Naive thymus-derived CD4-positive, alpha-beta T cell (primary cell): ENCODE data around the gene MDM2. TPM values are rescaled to one million over a fixed set of nuclear protein-coding genes. Genes with fewer than 3 reads are reported as not detected.
A peak's percentile ranks its signal among the peaks of the same experiment; 100 is the strongest.

Experiments
- ATAC-seq: fragments of 150-1000 bp; cut with Tn5 transposase; 2 replicates; pipeline ENCODE4 v1.10.0; 2021; ENCODE audit warnings: mild to moderate bottlenecking, moderate library complexity
- CTCF ChIA-PET: fragments of 350-600 bp; sonication (Branson Sonifier 250); formaldehyde crosslinking; loops from one replicate; lab custom pipeline; 2021; ENCODE audit warnings: antibody characterized with exemption; lab: Charles Lee
- POLR2A ChIA-PET: fragments of 350-600 bp; sonication (Branson Sonifier 250); formaldehyde crosslinking; loops from one replicate; lab custom pipeline; 2021; ENCODE audit warnings: antibody characterized with exemption, inconsistent platforms; lab: Charles Lee
- DNase-seq, 9 donors: peaks; one replicate each; pipeline versions ENCODE4 v3.0.0 to v3.0.0-alpha.2; 2020 to 2022; ENCODE audit warnings: mixed read lengths in 1 of 9
- H3K27ac ChIP-seq: one replicate; pipeline ENCODE4 v1.7.0; 2013; ENCODE audit warnings: mild to moderate bottlenecking, low read depth, low read length, moderate library complexity
- H3K27me3 ChIP-seq, 2 donors: one replicate each; pipeline ENCODE4 v1.7.0; 2013; ENCODE audit warnings: low read length in 2 of 2, mild to moderate bottlenecking in 2 of 2, moderate library complexity in 2 of 2; ENCODE audit not compliant: control insufficient read depth in 2 of 2, insufficient read depth in 2 of 2
- H3K36me3 ChIP-seq, 3 experiments: 1 replicate in 2 of 3; 2 replicates in 1 of 3; pipeline ENCODE4 v1.7.0; 2013; ENCODE audit warnings: low read length in 3 of 3, mild to moderate bottlenecking in 3 of 3, moderate library complexity in 1 of 3; ENCODE audit not compliant: insufficient read depth in 3 of 3, control insufficient read depth in 2 of 3
- H3K4me1 ChIP-seq, 2 donors: one replicate each; pipeline ENCODE4 v1.7.0; 2013; ENCODE audit warnings: low read length in 2 of 2, mild to moderate bottlenecking in 2 of 2, moderate library complexity in 1 of 2; ENCODE audit not compliant: control insufficient read depth in 2 of 2, insufficient read depth in 2 of 2
- H3K4me3 ChIP-seq: 2 replicates; pipeline ENCODE4 v1.7.0; 2013; ENCODE audit warnings: mild to moderate bottlenecking, low read length
- H3K9me3 ChIP-seq, 3 experiments: 1 replicate in 2 of 3; 2 replicates in 1 of 3; pipeline ENCODE4 v1.7.0; 2013; ENCODE audit warnings: low read length in 3 of 3; ENCODE audit not compliant: control insufficient read depth in 2 of 3
- H3K27ac Mint-ChIP-seq, 9 donors: one replicate each; pipeline ENCODE4 v1.8.0; 2020 to 2022; ENCODE audit warnings: mixed read lengths in 9 of 9, mild to moderate bottlenecking in 8 of 9, moderate library complexity in 5 of 9, inconsistent platforms in 2 of 9
- H3K27me3 Mint-ChIP-seq, 5 donors: one replicate each; pipeline ENCODE4 v1.8.0; 2021 to 2022; ENCODE audit warnings: mixed read lengths in 5 of 5, mild to moderate bottlenecking in 1 of 5
- H3K36me3 Mint-ChIP-seq, 5 donors: one replicate each; pipeline ENCODE4 v1.8.0; 2020 to 2022; ENCODE audit warnings: mixed read lengths in 5 of 5, mild to moderate bottlenecking in 3 of 5, inconsistent platforms in 1 of 5
- H3K4me1 Mint-ChIP-seq, 7 donors: one replicate each; pipeline ENCODE4 v1.8.0; 2020 to 2022; ENCODE audit warnings: mixed read lengths in 7 of 7, mild to moderate bottlenecking in 3 of 7, inconsistent platforms in 1 of 7
- H3K4me3 Mint-ChIP-seq, 10 donors: one replicate each; pipeline ENCODE4 v1.8.0; 2020 to 2022; ENCODE audit warnings: mild to moderate bottlenecking in 10 of 10, mixed read lengths in 10 of 10, moderate library complexity in 6 of 10, inconsistent platforms in 2 of 10
- H3K9me3 Mint-ChIP-seq, 11 donors: one replicate each; pipeline ENCODE4 v1.8.0; 2020 to 2022; ENCODE audit warnings: mixed read lengths in 11 of 11, mild to moderate bottlenecking in 4 of 11, inconsistent platforms in 1 of 11, moderate library complexity in 1 of 11
- intact Hi-C, 2 donors: fragments of 100-400 bp; cut with micrococcal nuclease; formaldehyde crosslinking; loops; one replicate each; pipeline ENCODE4 v1.15.1; 2023
- polyA plus RNA-seq, 2 donors: library from polyadenylated mRNA; unstranded; fragments of 300-500 nt; fragmentation: Illumina TruSeq; gene quantifications; one replicate each; pipeline ENCODE4 v1.2.3, GENCODE V29; 2021
- total RNA-seq, 6 experiments: library from RNA in 5 of 6; stranded (reverse) in 5 of 6; gene quantifications; 1 replicate in 5 of 6; 2 replicates in 1 of 6; pipeline ENCODE4 v1.2.3 and lab custom pipeline; 2021 to 2026

The MDM2 gene
- total RNA-seq (100 to 1,000 TPM in 1 of 5 experiments, 10 to 100 TPM in 4; 77.8 to 271 (median 80.8) TPM), polyA plus RNA-seq (10 to 100 TPM; 14.5 to 23.9 TPM), total RNA-seq (lab: John Stamatoyannopoulos, UW) (80.4 reads per million, percentile 80 among the genes with 10 or more reads in this experiment)

DNA sequence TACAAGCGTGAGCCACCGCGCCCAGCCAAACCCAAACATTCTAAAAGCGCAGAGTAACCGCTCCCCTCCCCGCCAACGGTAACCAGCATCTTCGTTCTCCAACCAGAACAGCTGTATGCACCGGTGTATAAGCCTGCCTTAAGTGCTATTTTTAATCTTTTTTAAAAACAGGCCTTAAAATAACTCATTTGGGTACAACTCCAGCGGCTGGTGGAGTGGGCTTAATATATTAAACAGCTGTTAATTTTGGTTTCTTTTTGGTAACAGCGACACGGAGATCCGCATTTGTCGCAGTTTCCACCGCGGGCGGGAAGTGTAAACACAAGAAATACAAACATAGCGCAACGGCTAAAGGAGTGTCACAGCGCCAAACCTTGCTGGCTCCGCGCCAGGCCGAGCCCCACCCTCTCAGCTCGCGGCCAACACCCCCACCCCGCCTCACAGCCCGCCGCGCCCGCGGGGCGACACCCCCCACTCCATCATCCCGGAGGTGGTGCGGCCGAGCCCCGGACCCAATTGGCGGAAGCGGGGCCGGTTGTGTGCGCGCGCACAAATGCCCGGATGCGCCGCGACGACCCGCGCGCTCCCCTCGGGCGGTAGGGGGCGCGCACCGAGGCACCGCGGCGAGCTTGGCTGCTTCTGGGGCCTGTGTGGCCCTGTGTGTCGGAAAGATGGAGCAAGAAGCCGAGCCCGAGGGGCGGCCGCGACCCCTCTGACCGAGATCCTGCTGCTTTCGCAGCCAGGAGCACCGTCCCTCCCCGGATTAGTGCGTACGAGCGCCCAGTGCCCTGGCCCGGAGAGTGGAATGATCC, at the start of gene MDM2:
TSS of gene MDM2 (plus strand) at position 602 of the 812 bp plus-strand sequence. CDS start 301 bp downstream, outside the sequence.
- Histone ChIP-seq H3K9me3 (no peaks in the 10 kb centered on the region), H3K4me3 (peak within 1 kb of the TSS; percentile 79), H3K4me1 (peaks cover 3 to 13% of the 10 kb centered on the region in 2 donors), H3K27ac (peak within 1 kb of the TSS; percentile 96), H3K36me3 (peaks cover 0 to 13% (median 0%) of the 10 kb centered on the region in 3 experiments), H3K27me3 (no peaks in the 10 kb centered on the region)
- intact Hi-C loops, result loop anchor here (1.0 to 5.0 kb wide), 23 partner anchors 23 to 1538 kb away; partner anchors contain the start of genes CAND1 (in 2 of the 2), CPM (in 2 of the 2), CPSF6 (in 2 of the 2) and MDM1 (in 2 of the 2)
- peaks cover 0 to 28% (median 12%) of the 10 kb centered on the region in 5 donors for H3K36me3 Mint-ChIP-seq
- ATAC-seq (peak; percentile 97), DNase-seq (peak; percentile 94 to 98 (median 96))
- no peaks in the 10 kb centered on the region for H3K9me3 Mint-ChIP-seq
- no peaks in the 10 kb centered on the region for H3K27me3 Mint-ChIP-seq
- peak within 1 kb of the TSS; percentile 87 to 100 (median 96) for H3K4me3 Mint-ChIP-seq
- ChIA-PET CTCF (interaction anchor here (0.5 to 3.0 kb wide), 10 partner anchors 8 to 559 kb away, joined by 3 to 10 read pairs (median 4); partner anchors contain the start of genes MDM1 and SLC35E3), POLR2A (interaction anchor here (0.5 to 3.2 kb wide), 26 partner anchors 10 to 1539 kb away, joined by 3 to 55 read pairs (median 5); partner anchors contain the start of genes CAND1, MDM1, NUP107 and RAP1B)
- peak within 1 kb of the TSS; percentile 96 to 100 (median 97) for H3K27ac Mint-ChIP-seq
- H3K4me1 Mint-ChIP-seq, result peaks cover 6 to 47% (median 29%) of the 10 kb centered on the region in 7 donors

DNA sequence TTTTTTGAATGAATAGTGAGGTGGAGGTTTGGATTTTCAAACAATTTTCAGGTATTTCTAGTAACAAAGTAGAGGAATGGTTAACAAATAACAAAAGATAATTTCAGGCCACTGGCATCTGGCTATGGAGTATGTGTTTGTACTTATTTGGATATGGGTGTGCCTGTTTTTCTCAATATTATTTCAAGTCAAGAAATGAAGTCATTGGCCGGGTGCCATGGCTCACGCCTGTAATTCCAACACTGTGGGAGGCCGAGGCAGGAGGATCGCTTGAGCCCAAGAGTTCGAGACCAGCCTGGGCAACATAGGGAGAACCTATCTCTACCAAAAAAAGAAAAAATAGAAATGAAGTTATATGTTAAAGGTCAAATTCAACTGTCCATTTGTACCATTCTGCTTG, 48.1 kb upstream of the MDM2 start:
- ChIA-PET CTCF (no interaction called here), POLR2A (interaction anchor here (0.9 kb wide), 1 partner anchor 48 kb away, joined by 3 read pairs; no protein-coding TSS in a partner anchor)
- H3K27me3 ChIP-seq, result no peaks in the 10 kb centered on the region
- no peak for DNase-seq
- Mint-ChIP-seq H3K27me3 (no peaks in the 10 kb centered on the region), H3K27ac (no peak overlapping the region), H3K9me3 (no peaks in the 10 kb centered on the region), H3K4me1 (peaks cover 0 to 11% (median 3%) of the 10 kb centered on the region in 7 donors), H3K4me3 (no peak overlapping the region), H3K36me3 (peaks cover 8 to 67% (median 32%) of the 10 kb centered on the region in 5 donors)
- no peak overlapping the region for H3K27ac ChIP-seq
- intact Hi-C loops, result no loop called here
- peaks cover 0 to 37% (median 0%) of the 10 kb centered on the region in 3 experiments for H3K36me3 ChIP-seq
- ATAC-seq, result no peak
- no peak overlapping the region for H3K4me3 ChIP-seq
- no peaks in the 10 kb centered on the region for H3K9me3 ChIP-seq
- H3K4me1 ChIP-seq, result no peaks in the 10 kb centered on the region

DNA sequence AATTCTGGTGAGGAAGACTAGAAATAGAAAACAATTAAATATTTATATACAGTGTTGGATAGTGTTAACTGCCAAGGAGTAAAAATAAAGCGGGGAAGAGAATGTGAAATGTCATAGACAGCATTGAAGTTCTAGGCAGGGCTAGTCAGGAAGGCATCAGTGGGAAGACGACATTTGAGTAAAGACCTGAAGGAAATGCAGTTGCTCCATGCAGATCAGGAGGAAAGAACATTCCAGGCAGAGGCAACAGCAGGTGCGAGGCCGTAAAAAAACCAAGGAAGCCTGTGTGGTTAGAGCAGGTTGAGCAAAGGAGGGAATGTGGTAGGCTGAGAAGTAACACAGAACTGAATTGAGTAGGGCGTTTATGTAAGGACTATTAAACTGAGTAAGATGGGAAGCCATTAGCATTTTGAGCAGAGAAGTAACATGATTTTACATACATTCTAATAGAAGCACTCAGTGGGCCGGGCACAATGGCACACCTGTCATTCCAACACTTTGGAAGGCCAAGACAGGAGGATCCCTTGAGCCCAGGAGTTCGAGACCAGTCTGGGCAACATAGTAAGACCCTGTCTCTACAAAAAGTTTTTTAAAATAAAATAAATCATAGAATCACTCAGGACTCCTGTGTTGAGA, 47.1 kb upstream of the MDM2 start:
- Histone ChIP-seq H3K4me1 (no peaks in the 10 kb centered on the region), H3K9me3 (no peaks in the 10 kb centered on the region), H3K27ac (no peak overlapping the region), H3K4me3 (no peak overlapping the region), H3K27me3 (no peaks in the 10 kb centered on the region), H3K36me3 (peaks cover 0 to 26% (median 0%) of the 10 kb centered on the region in 3 experiments)
- ChIA-PET CTCF (no interaction called here), POLR2A (no interaction called here)
- H3K27me3 Mint-ChIP-seq, result no peaks in the 10 kb centered on the region
- no peaks in the 10 kb centered on the region for H3K9me3 Mint-ChIP-seq
- DNase-seq (no peak), ATAC-seq (no peak)
- intact Hi-C loops, result no loop called here
- H3K4me1 Mint-ChIP-seq, result peaks cover 0 to 11% (median 3%) of the 10 kb centered on the region in 7 donors
- no peak overlapping the region for H3K4me3 Mint-ChIP-seq
- peak overlapping the region in 2 of 9 donors; percentile 7 to 18 for H3K27ac Mint-ChIP-seq
- peaks cover 8 to 56% (median 27%) of the 10 kb centered on the region in 5 donors for H3K36me3 Mint-ChIP-seq

DNA sequence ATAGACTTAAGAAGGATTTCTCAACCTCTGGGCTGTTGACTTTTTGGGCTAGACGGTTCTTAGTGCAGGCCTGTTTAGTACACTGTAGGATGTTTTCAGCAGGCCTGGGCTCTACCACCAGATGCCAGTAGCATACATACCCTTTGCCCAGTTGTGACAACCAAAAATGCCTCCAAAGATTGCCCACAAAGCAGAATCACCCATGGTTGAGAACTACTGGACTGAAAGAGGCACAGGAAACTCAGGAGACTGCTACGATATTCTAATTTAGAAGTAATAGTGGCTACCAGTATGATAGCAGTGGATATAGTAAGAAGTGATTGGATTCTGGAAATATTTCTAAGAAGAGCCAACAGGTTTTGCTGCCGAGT, 46.5 kb upstream of the MDM2 start:
- ATAC-seq, result no peak
- intact Hi-C loops, result no loop called here

DNA sequence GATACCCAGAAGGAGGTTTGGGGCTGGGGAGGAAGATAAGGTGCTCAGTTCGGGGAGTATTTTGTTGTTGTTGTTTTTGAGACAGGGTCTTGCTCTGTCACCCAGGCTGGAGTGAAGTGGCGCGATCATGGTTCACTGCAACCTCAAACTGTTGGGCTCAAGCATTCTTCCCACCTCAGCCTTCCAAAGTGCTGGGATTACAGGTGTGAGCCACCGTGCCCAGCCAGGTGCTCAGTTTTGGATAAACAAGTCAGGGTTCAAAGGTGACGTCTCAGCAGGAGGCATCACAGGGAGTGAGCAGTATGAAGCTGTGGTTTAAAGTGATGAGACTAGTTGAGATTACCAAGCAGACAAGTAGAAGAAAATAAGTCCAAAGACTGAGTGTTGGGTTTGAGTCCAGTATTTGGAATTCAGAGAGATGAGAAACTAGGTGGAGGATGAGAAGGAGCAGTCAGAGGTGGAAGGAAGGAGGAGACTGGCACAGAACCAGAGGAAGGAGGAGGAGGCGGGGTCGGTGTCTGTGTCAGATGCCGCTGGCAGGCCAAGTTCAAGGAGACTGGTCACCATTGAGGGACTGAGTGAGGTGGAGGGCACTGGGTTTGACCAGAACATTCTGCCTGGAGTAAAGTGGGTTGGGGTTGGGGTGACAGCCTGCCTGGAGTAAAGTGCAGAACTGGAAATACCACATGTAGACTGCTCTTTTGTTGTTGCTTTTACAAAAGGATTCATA, 45.9 kb upstream of the MDM2 start:
- Histone ChIP-seq H3K36me3 (peaks cover 0 to 27% (median 0%) of the 10 kb centered on the region in 3 experiments), H3K4me1 (no peaks in the 10 kb centered on the region), H3K9me3 (no peaks in the 10 kb centered on the region), H3K27me3 (no peaks in the 10 kb centered on the region), H3K27ac (no peak overlapping the region), H3K4me3 (no peak overlapping the region)
- Mint-ChIP-seq H3K36me3 (peaks cover 8 to 52% (median 29%) of the 10 kb centered on the region in 5 donors), H3K4me3 (no peak overlapping the region), H3K27ac (peak overlapping the region in 5 of 9 donors; percentile 1 to 85 (median 54)), H3K27me3 (no peaks in the 10 kb centered on the region), H3K9me3 (no peaks in the 10 kb centered on the region), H3K4me1 (peaks cover 0 to 11% (median 3%) of the 10 kb centered on the region in 7 donors)
- intact Hi-C loops, result no loop called here
- no peak for DNase-seq
- ATAC-seq, result no peak
- ChIA-PET POLR2A (interaction anchor here (0.7 kb wide), 1 partner anchor 9 kb away, joined by 3 read pairs; no protein-coding TSS in a partner anchor), CTCF (no interaction called here)

More for the DNA sequence above, 46.5 kb upstream of the MDM2 start:
- Mint-ChIP-seq H3K9me3 (no peaks in the 10 kb centered on the region), H3K27ac (peak overlapping the region in 4 of 9 donors; percentile 1 to 76 (median 30)), H3K27me3 (no peaks in the 10 kb centered on the region), H3K4me1 (peaks cover 0 to 11% (median 3%) of the 10 kb centered on the region in 7 donors), H3K4me3 (no peak overlapping the region), H3K36me3 (peaks cover 8 to 51% (median 26%) of the 10 kb centered on the region in 5 donors)
- Histone ChIP-seq H3K4me1 (no peaks in the 10 kb centered on the region), H3K36me3 (peaks cover 0 to 22% (median 0%) of the 10 kb centered on the region in 3 experiments), H3K27ac (no peak overlapping the region), H3K4me3 (no peak overlapping the region), H3K27me3 (no peaks in the 10 kb centered on the region), H3K9me3 (no peaks in the 10 kb centered on the region)
- DNase-seq, result no peak
- ChIA-PET CTCF (no interaction called here), POLR2A (no interaction called here)

DNA sequence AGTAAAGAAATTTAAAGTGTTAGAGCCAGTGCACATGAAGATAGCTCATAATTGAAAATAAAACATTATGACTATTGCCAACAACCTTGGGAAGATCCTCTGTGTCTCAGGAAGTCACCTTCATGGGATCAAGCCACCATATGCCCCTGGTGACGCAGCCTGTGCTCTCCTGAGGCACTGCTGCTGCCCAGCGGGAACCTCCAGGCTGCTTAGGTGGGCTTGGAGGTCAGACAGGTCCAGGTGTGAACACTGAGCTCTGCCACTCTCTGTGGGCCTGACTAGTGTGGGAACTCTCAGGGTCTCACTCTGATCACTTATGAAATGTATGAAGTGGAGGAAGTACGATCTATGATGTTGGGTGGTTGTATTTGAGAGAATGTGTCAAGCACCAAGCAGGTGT, 45.3 kb upstream of the MDM2 start:
- H3K9me3 Mint-ChIP-seq, result no peaks in the 10 kb centered on the region
- no peaks in the 10 kb centered on the region for H3K9me3 ChIP-seq
- ATAC-seq (no peak), DNase-seq (no peak)
- no peak overlapping the region for H3K27ac ChIP-seq
- H3K27me3 ChIP-seq, result no peaks in the 10 kb centered on the region
- POLR2A ChIA-PET, result interaction anchor here (0.7 kb wide), 1 partner anchor 9 kb away, joined by 3 read pairs; no protein-coding TSS in a partner anchor
- H3K4me1 ChIP-seq, result no peaks in the 10 kb centered on the region
- H3K4me3 Mint-ChIP-seq, result no peak overlapping the region
- H3K36me3 ChIP-seq, result peaks cover 0 to 27% (median 0%) of the 10 kb centered on the region in 3 experiments
- intact Hi-C loops, result no loop called here
- H3K4me3 ChIP-seq, result no peak overlapping the region
- H3K27ac Mint-ChIP-seq, result peak overlapping the region in 2 of 9 donors; percentile 32 to 62
- no peaks in the 10 kb centered on the region for H3K27me3 Mint-ChIP-seq
- H3K4me1 Mint-ChIP-seq, result peaks cover 0 to 11% (median 3%) of the 10 kb centered on the region in 7 donors
- CTCF ChIA-PET, result no interaction called here
- peaks cover 8 to 49% (median 29%) of the 10 kb centered on the region in 5 donors for H3K36me3 Mint-ChIP-seq
